Measurements from ENCODE around the gene CTDSP2.

DNA sequence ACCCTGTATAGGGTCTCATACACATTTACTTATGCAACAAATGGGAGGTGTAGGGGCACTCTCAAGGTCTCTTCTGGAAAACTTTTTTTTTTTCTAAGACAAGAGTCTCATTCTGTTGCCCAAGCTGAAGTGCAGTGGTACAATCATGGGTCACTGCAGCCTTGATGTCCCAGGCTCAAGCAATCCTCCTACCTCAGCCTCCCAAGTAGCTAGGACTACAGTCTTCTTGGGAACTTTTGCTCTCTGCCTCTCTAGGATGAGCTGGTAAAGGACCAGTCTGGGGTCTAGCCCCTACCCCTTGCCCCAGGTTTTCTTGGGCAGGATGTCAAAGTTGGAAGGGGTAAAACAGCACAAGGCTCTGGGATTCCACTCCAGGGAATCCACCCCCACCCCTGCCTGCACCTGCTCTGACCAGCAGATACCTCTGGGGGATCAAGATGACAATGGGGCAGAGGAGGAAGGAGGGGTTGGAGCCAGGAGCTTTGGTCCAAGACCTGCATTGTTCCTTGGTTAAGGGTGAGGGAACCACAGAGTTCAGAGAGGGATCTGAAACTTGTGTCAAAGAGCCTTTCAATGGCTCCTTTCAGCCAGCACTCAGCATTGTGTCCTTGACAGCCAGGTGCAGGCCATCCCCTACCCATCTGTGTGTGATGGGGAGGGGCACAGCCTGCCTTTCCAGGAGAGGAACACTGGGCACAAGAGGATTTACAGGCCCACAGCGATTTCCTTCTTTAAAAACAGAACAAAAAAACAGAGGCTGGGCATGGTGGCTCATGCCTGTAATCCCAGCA, 12.2 kb downstream of the CTDSP2 start:
- TF ChIP-seq, protein P1, sequence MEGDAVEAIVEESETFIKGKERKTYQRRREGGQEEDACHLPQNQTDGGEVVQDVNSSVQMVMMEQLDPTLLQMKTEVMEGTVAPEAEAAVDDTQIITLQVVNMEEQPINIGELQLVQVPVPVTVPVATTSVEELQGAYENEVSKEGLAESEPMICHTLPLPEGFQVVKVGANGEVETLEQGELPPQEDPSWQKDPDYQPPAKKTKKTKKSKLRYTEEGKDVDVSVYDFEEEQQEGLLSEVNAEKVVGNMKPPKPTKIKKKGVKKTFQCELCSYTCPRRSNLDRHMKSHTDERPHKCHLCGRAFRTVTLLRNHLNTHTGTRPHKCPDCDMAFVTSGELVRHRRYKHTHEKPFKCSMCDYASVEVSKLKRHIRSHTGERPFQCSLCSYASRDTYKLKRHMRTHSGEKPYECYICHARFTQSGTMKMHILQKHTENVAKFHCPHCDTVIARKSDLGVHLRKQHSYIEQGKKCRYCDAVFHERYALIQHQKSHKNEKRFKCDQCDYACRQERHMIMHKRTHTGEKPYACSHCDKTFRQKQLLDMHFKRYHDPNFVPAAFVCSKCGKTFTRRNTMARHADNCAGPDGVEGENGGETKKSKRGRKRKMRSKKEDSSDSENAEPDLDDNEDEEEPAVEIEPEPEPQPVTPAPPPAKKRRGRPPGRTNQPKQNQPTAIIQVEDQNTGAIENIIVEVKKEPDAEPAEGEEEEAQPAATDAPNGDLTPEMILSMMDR (IDR thresholded peaks at IDR 0.05) = no peak
- TF ChIP-seq POLR2A (IDR thresholded peaks at IDR 0.05) (no peak), EP300 (IDR thresholded peaks at IDR 0.05) (no peak), POLR2AphosphoS5 (IDR thresholded peaks at IDR 0.05) (no peak)

All from stomach (tissue), 4 donors.